Measurements from ENCODE around the gene ZNF750. TPM values are rescaled to one million over a fixed set of nuclear protein-coding genes. Genes with fewer than 3 reads are reported as not detected.

ZNF750 gene
- total RNA-seq, 2 donors from 2014 or later, result 7.0 to 10.3 TPM

- no peaks in the 10 kb centered on the region for H3K36me3 ChIP-seq
- TF ChIP-seq POLR2AphosphoS5 (IDR thresholded peaks at IDR 0.05) (no peak), CTCF (IDR thresholded peaks at IDR 0.05) (no peak), POLR2A (IDR thresholded peaks at IDR 0.05) (no peak)
- no peaks in the 10 kb centered on the region for H3K9me3 ChIP-seq
- peaks cover 4% of the 10 kb centered on the region for H3K4me1 ChIP-seq (replicated peaks)
- intact Hi-C loops (cut with DNase I), result no loop called here
- H3K4me3 ChIP-seq, result no peak overlapping the region
- WGBS, result 89% methylated on average over 25 of the region's 25 CpGs
- H3K27ac ChIP-seq, result no peak overlapping the region
- no peaks in the 10 kb centered on the region for H3K27me3 ChIP-seq (replicated peaks; ENCODE audit: insufficient read depth)
- no peak for DNase-seq (ENCODE audit: low spot score)
Observed at GRCh38 chr17:82862737-82863382, 23.0 kb upstream of the ZNF750 start.

- H3K4me1 ChIP-seq (replicated peaks), result peaks cover 4% of the 10 kb centered on the region
- 94% methylated on average over 8 of the region's 8 CpGs for WGBS
- intact Hi-C loops (cut with DNase I), result no loop called here
- no peaks in the 10 kb centered on the region for H3K9me3 ChIP-seq
- H3K36me3 ChIP-seq, result no peaks in the 10 kb centered on the region
- DNase-seq (ENCODE audit: low spot score), result no peak
- H3K27me3 ChIP-seq (replicated peaks; ENCODE audit: insufficient read depth), result no peaks in the 10 kb centered on the region
- H3K27ac ChIP-seq, result no peak overlapping the region
- TF ChIP-seq CTCF (IDR thresholded peaks at IDR 0.05) (no peak), POLR2AphosphoS5 (IDR thresholded peaks at IDR 0.05) (no peak), POLR2A (IDR thresholded peaks at IDR 0.05) (no peak)
- H3K4me3 ChIP-seq, result no peak overlapping the region
Observed at GRCh38 chr17:82862191-82862590, 22.4 kb upstream of the ZNF750 start.

- Histone ChIP-seq H3K4me3 (no peak overlapping the region), H3K27me3 (replicated peaks; ENCODE audit: insufficient read depth) (no peaks in the 10 kb centered on the region), H3K4me1 (replicated peaks) (peaks cover 4% of the 10 kb centered on the region), H3K9me3 (no peaks in the 10 kb centered on the region), H3K36me3 (no peaks in the 10 kb centered on the region), H3K27ac (no peak overlapping the region)
- WGBS, result 98% methylated on average over 12 of the region's 12 CpGs
- no peak for DNase-seq (ENCODE audit: low spot score)
- intact Hi-C loops (cut with DNase I), result no loop called here
- no peak for TF ChIP-seq CTCF (IDR thresholded peaks at IDR 0.05)
- TF ChIP-seq POLR2AphosphoS5 (IDR thresholded peaks at IDR 0.05), result no peak
- TF ChIP-seq POLR2A (IDR thresholded peaks at IDR 0.05), result no peak
Observed at GRCh38 chr17:82861393-82861775, 21.6 kb upstream of the ZNF750 start.

- Histone ChIP-seq H3K9me3 (no peaks in the 10 kb centered on the region), H3K4me3 (no peak overlapping the region), H3K4me1 (replicated peaks) (peaks cover 4% of the 10 kb centered on the region), H3K27ac (no peak overlapping the region), H3K36me3 (no peaks in the 10 kb centered on the region), H3K27me3 (replicated peaks; ENCODE audit: insufficient read depth) (no peaks in the 10 kb centered on the region)
- TF ChIP-seq POLR2AphosphoS5 (IDR thresholded peaks at IDR 0.05) (no peak), CTCF (IDR thresholded peaks at IDR 0.05) (no peak)
- 87% methylated on average over 42 of the region's 42 CpGs for WGBS
- intact Hi-C loops (cut with DNase I), result no loop called here
- no peak for DNase-seq (ENCODE audit: low spot score)
Observed at GRCh38 chr17:82860606-82861392, 21.0 kb upstream of the ZNF750 start.
